HepG2 (cell line): ENCODE measurements around the gene ETF1. TPM values are rescaled to one million over a fixed set of nuclear protein-coding genes. Genes with fewer than 3 reads are reported as not detected.

Experiments
- ATAC-seq: fragments of 200-7000 bp; cut with Tn5 transposase; 3 replicates; pipeline ENCODE4 v1.9.1; 2020; ENCODE audit warnings: mild to moderate bottlenecking, moderate library complexity
- BruUV-seq: library from RNA; stranded (reverse); fragments of 400-500 nt; replicated peaks from 2 replicates; lab custom pipeline; 2021; lab: Mats Ljungman, UMichigan
- CTCF ChIA-PET: fragments of 300-600 bp; formaldehyde crosslinking; extraction: SDS; loops from one replicate; lab custom pipeline; 2021; ENCODE audit warnings: low total read pairs, inconsistent platforms, low intra/inter-chr PET ratio; lab: Yijun Ruan, JAX
- POLR2A ChIA-PET: fragments of 350-600 bp; sonication (Branson Sonifier 250); formaldehyde crosslinking; loops from one replicate; lab custom pipeline; 2020; ENCODE audit warnings: antibody characterized with exemption, inconsistent platforms; lab: Yijun Ruan, JAX
- DNase-seq: peaks from one replicate; pipeline ENCODE4 v3.0.0-alpha.2; 2015; ENCODE audit warnings: low spot score
- FAIRE-seq: peaks from 3 replicates; lab custom pipeline; 2011; peaks lifted over from hg19 to GRCh38; lab: Jason Lieb, UNC
- H2AFZ ChIP-seq: one replicate; pipeline ENCODE4 v1.6.1; 2011; ENCODE audit warnings: low read length, inconsistent platforms
- H3K27ac ChIP-seq: fragments of 300-600 bp; 3 replicates; pipeline ENCODE4 v1.8.0; 2011; ENCODE audit warnings: mixed run types, mild to moderate bottlenecking, mixed read lengths, low read length, inconsistent platforms; ENCODE audit not compliant: insufficient read depth; ENCODE audit errors: extremely low read length
- H3K27me3 ChIP-seq, 2 experiments: fragments of 200-600 bp in 1 of 2; 2 replicates in 1 of 2; 3 replicates in 1 of 2; pipeline versions ENCODE4 v1.6.0 to v1.8.0; 2011; ENCODE audit warnings: low read length in 2 of 2, mild to moderate bottlenecking in 2 of 2, moderate library complexity in 2 of 2, inconsistent platforms in 1 of 2; ENCODE audit not compliant: insufficient read depth in 2 of 2, control insufficient read depth in 1 of 2
- H3K36me3 ChIP-seq, 2 experiments: fragments of 200-600 bp in 1 of 2; replicated peaks in 1 of 2; 2 replicates in 1 of 2; 3 replicates in 1 of 2; pipeline versions ENCODE4 v1.5.1 to v1.8.0; 2011; ENCODE audit warnings: low read length in 2 of 2, inconsistent platforms in 1 of 2; ENCODE audit not compliant: insufficient read depth in 2 of 2, control insufficient read depth in 1 of 2
- H3K4me1 ChIP-seq: 2 replicates; pipeline ENCODE4 v1.5.1; 2012; ENCODE audit warnings: low read length, inconsistent platforms; ENCODE audit not compliant: insufficient read depth
- H3K4me2 ChIP-seq: 2 replicates; pipeline ENCODE4 v1.6.0; 2011; ENCODE audit warnings: low read depth, low read length, inconsistent platforms
- H3K4me3 ChIP-seq, 3 experiments: fragments of 200-600 bp in 1 of 3; sonication (generic), shearing (Covaris generic) in 1 of 3; replicated peaks in 1 of 3; 2 replicates each; pipeline ENCODE4 v1.5.1; 2011 to 2016; ENCODE audit warnings: low read length in 3 of 3, inconsistent platforms in 2 of 3, low read depth in 2 of 3, mild to moderate bottlenecking in 2 of 3, control low read depth in 1 of 3, mixed read lengths in 1 of 3; ENCODE audit not compliant: insufficient read depth in 1 of 3
- H3K79me2 ChIP-seq: one replicate; pipeline ENCODE4 v1.6.1; 2011; ENCODE audit warnings: low read length, inconsistent platforms; ENCODE audit not compliant: insufficient read depth
- H3K9ac ChIP-seq: 2 replicates; pipeline ENCODE4 v1.6.0; 2011; ENCODE audit warnings: mild to moderate bottlenecking, low read depth, low read length, inconsistent platforms; ENCODE audit not compliant: insufficient read depth
- H3K9me3 ChIP-seq: 2 replicates; pipeline ENCODE4 v1.5.1; 2012; ENCODE audit warnings: mild to moderate bottlenecking, low read length
- H4K20me1 ChIP-seq: 2 replicates; pipeline ENCODE4 v1.6.0; 2011; ENCODE audit warnings: inconsistent platforms, mild to moderate bottlenecking, low read length, moderate library complexity; ENCODE audit not compliant: insufficient read depth
- AGO2 ChIP-seq: fragments of 200-400 bp; formaldehyde crosslinking; optimal IDR thresholded peaks from 2 replicates; pipeline ENCODE3; 2017; ENCODE audit warnings: mild to moderate bottlenecking, low read depth, low read length, moderate library complexity
- BATF2 ChIP-seq: sonication (generic); formaldehyde crosslinking; IDR thresholded peaks from 2 replicates; pipeline ENCODE4 v1.8.0; 2022; ENCODE audit warnings: mild to moderate bottlenecking, missing genetic modification reagents, moderate library complexity
- MBD4 ChIP-seq: IDR thresholded peaks from 2 replicates; pipeline ENCODE4 v1.6.1; 2012; ENCODE audit warnings: low read length, inconsistent platforms, borderline replicate concordance
- NFKBIZ ChIP-seq: IDR thresholded peaks from 2 replicates; pipeline ENCODE4 v1.6.1; 2018; ENCODE audit warnings: missing genetic modification reagents, missing compliant biosample characterization
- PAF1 ChIP-seq: IDR thresholded peaks from 2 replicates; pipeline ENCODE4 v1.6.1; 2016; ENCODE audit warnings: missing genetic modification reagents, missing compliant biosample characterization
- POLR2A ChIP-seq, 2 experiments: IDR thresholded peaks; 2 replicates each; pipeline ENCODE4 v1.6.1; 2011; ENCODE audit warnings: low read depth in 2 of 2, low read length in 2 of 2, mild to moderate bottlenecking in 1 of 2, moderate library complexity in 1 of 2; ENCODE audit not compliant: insufficient read depth in 1 of 2
- POLR2AphosphoS2 ChIP-seq: IDR thresholded peaks from 2 replicates; pipeline ENCODE4 v1.6.1; 2011; ENCODE audit warnings: low read depth, low read length, improper control_type of control experiment
- POLR2G ChIP-seq: fragments of 200-400 bp; formaldehyde crosslinking; IDR thresholded peaks from 2 replicates; pipeline ENCODE4 v1.6.1; 2018; ENCODE audit warnings: mild to moderate bottlenecking, low read depth, low read length, moderate library complexity
- RBFOX2 ChIP-seq: fragments of 200-400 bp; formaldehyde crosslinking; IDR thresholded peaks from 2 replicates; pipeline ENCODE4 v1.6.1; 2017; ENCODE audit warnings: low read depth, mild to moderate bottlenecking, low read length
- RBM22 ChIP-seq: fragments of 200-400 bp; formaldehyde crosslinking; optimal IDR thresholded peaks from 2 replicates; pipeline ENCODE3; 2017; ENCODE audit warnings: mild to moderate bottlenecking, low read length, moderate library complexity
- SSRP1 ChIP-seq: IDR thresholded peaks from 2 replicates; pipeline ENCODE4 v1.6.1; 2016; ENCODE audit warnings: control low read depth
- TERF1 ChIP-seq: sonication (generic); formaldehyde crosslinking; IDR thresholded peaks from 2 replicates; pipeline ENCODE4 v1.8.0; 2022; ENCODE audit warnings: mild to moderate bottlenecking, missing genetic modification reagents, moderate library complexity
- ZBTB4 ChIP-seq: sonication (generic); formaldehyde crosslinking; IDR thresholded peaks from 2 replicates; pipeline ENCODE4 v1.4.0; 2020; ENCODE audit warnings: missing genetic modification reagents, mild to moderate bottlenecking, borderline replicate concordance
- ZKSCAN1 ChIP-seq: fragments of 150-350 bp; IDR thresholded peaks from 2 replicates; pipeline ENCODE4 v1.6.1; 2014; ENCODE audit warnings: low read length
- ZNF30 ChIP-seq: sonication (generic); formaldehyde crosslinking; IDR thresholded peaks from 2 replicates; pipeline ENCODE4 v1.5.0; 2020; ENCODE audit warnings: mild to moderate bottlenecking, missing genetic modification reagents
- ZNF772 ChIP-seq: sonication (generic); formaldehyde crosslinking; IDR thresholded peaks from 2 replicates; pipeline ENCODE4 v1.5.0; 2020; ENCODE audit warnings: mild to moderate bottlenecking, missing genetic modification reagents
- WGBS: methylation state at CpG from one replicate; pipeline ENCODE4 v1.1.6; 2017; ENCODE audit warnings: low lambda C conversion rate; 5-methylcytosine and 5-hydroxymethylcytosine counted together
- in situ Hi-C: cut with HindIII; loops from 2 replicates; pipeline ENCODE4 v1.10.0; 2017; ENCODE audit warnings: low pct_unique_long_range_greater_than_20kb; ENCODE audit not compliant: extremely low pct_ligation_motif_present
- intact Hi-C: fragments of 100-400 bp; cut with micrococcal nuclease; formaldehyde crosslinking; loops from one replicate; pipeline ENCODE4 v1.10.0; 2022; ENCODE audit not compliant: unreplicated experiment
- polyA plus RNA-seq, 8 experiments: library from polyadenylated mRNA; depleted of rRNA in 3 of 8; stranded (reverse) in 7 of 8; unstranded in 1 of 8; fragments of >200 nt; fragmentation: Illumina TruSeq in 4 of 8; extraction: Trizol in 4 of 8; gene quantifications; 2 replicates each; pipeline versions ENCODE4 v1.2.1 to v1.2.3, GENCODE V29; 2011 to 2016; ENCODE audit warnings: low read depth in 4 of 8, missing spikeins in 1 of 8, mixed read lengths in 1 of 8; ENCODE audit not compliant: insufficient read depth in 1 of 8
- total RNA-seq, 5 experiments: library from RNA; depleted of rRNA; stranded (reverse); fragments of >200 nt; fragmentation: Illumina TruSeq; extraction: Trizol; gene quantifications; 2 replicates each; pipeline ENCODE4 v1.2.3, GENCODE V29; 2016; ENCODE audit warnings: low read depth in 1 of 5
- TF ChIP-seq, protein P1 (sequence below): sonication (generic); formaldehyde crosslinking; conservative IDR thresholded peaks from 2 replicates; pipeline ENCODE4 v1.5.0; 2020; ENCODE audit warnings: missing genetic modification reagents

The ETF1 gene
- total and polyA plus RNA-seq, 2 of the 13 experiments (the other 11 are each of a cell fraction or from before 2014, with no cell fraction given) = 52.1 to 184 TPM

- no peak for TF ChIP-seq ZBTB4 (CRISPR knock-in tag)
- TF ChIP-seq ZNF772 (CRISPR knock-in tag) = no peak
- peak; percentile 53; the same call in 1 of the 2 replicates for TF ChIP-seq POLR2G
- no peak for TF ChIP-seq ZKSCAN1
- no peak for TF ChIP-seq NFKBIZ
- TF ChIP-seq, protein P1, sequence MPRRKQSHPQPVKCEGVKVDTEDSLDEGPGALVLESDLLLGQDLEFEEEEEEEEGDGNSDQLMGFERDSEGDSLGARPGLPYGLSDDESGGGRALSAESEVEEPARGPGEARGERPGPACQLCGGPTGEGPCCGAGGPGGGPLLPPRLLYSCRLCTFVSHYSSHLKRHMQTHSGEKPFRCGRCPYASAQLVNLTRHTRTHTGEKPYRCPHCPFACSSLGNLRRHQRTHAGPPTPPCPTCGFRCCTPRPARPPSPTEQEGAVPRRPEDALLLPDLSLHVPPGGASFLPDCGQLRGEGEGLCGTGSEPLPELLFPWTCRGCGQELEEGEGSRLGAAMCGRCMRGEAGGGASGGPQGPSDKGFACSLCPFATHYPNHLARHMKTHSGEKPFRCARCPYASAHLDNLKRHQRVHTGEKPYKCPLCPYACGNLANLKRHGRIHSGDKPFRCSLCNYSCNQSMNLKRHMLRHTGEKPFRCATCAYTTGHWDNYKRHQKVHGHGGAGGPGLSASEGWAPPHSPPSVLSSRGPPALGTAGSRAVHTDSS (CRISPR knock-in tag) = no peak
Measured at GRCh38 chr5:138554143-138554542, 11.1 kb upstream of the ETF1 start (continued).

DNA sequence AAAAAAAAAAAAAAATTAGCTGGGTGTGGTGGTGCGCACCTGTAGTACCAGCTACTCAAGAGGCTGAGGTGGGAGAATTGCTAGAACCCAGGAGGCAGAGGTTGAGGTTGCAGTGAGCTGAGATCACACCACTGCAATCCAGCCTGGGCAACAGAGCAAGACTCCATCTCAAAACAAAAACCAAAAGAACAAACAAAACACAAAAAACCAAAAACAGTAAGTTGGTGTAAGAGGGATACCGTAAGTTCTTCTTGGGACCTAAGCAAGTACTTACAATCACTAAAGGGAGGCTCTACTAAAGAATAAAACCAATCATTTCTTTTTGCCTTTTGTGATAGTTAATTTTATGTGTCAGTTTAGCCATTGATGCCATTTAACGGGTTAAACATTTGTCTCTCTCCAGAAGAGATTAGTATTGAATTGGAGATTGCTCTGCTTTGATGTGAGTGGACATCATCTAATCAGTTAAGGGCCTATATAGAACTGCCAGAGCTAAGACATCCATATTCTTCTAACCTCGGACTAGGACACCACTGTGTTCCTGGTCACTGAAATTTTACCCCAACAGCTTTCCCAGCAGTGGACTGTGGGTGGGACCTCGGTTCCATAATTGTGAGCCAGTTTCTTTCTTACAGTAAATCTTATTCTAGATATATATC, 10.5 kb upstream of the ETF1 start:
- Histone ChIP-seq H3K4me2 (no peak overlapping the region), H3K79me2 (peaks cover 1% of the 10 kb centered on the region), H3K9me3 (no peaks in the 10 kb centered on the region), H3K27me3 (no peaks in the 10 kb centered on the region), H2AFZ (no peak overlapping the region), H3K4me1 (no peaks in the 10 kb centered on the region; the same call in 1 of the 2 replicates), H3K4me3 (no peak overlapping the region), H3K9ac (no peak overlapping the region), H4K20me1 (no peaks in the 10 kb centered on the region; the same call in 1 of the 2 replicates), H3K36me3 (peaks cover 15 to 44% of the 10 kb centered on the region in 2 experiments), H3K27ac (no peak overlapping the region)
- no TSS peak for BruUV-seq
- ATAC-seq (peak; percentile 13; the same call in 1 of the 3 replicates), DNase-seq (no peak), FAIRE-seq (no peak)
- in situ Hi-C loops = no loop called here
- ChIA-PET POLR2A (interaction anchor here (0.8 to 4.4 kb wide), 8 partner anchors 10 to 22 kb away, joined by 3 to 27 read pairs (median 4); partner anchors contain the start of genes ETF1 and HSPA9), CTCF (no interaction called here)
- intact Hi-C loops = no loop called here
- 95% methylated on average over 5 of the region's 5 CpGs for WGBS
- TF ChIP-seq POLR2G = peak; percentile 69
- peak; percentile 72 for TF ChIP-seq AGO2
- no peak for TF ChIP-seq ZNF30
- TF ChIP-seq POLR2A (IDR thresholded peaks at IDR 0.05; ENCODE audit: insufficient read depth in 1 of 2, low read depth in 2 of 2, low read length in 2 of 2) = peak in 1 of 2 experiments; percentile 18; a peak in 1 of 4 replicates
- no peak for TF ChIP-seq BATF2 (CRISPR knock-in tag)
- TF ChIP-seq PAF1 (CRISPR knock-in tag) = peak; percentile 92
- TF ChIP-seq RBM22 = peak; percentile 92
- TF ChIP-seq MBD4 = 0 out of 2 replicates have a peak, but pooled peaks have one; percentile 20
- peak; percentile 80 for TF ChIP-seq POLR2AphosphoS2
- TF ChIP-seq SSRP1 = peak; percentile 93; the same call in 1 of the 2 replicates
- TF ChIP-seq RBFOX2 = peak; percentile 54
- TF ChIP-seq TERF1 (CRISPR knock-in tag) = no peak
